HG03432 (cell line): Measurements from ENCODE around the gene TIMM8B.
"Not testable (repeated sequence)": the region's sequence is repeated elsewhere in the genome, so short reads cannot be mapped to it uniquely, and the experiment has no call there.

Source experiments
- ATAC-seq: cut with Tn5 transposase; IDR thresholded peaks from one replicate; pipeline ENCODE4 v1.9.1; 2021; ENCODE audit warnings: mild to moderate bottlenecking, moderate library complexity; ENCODE audit not compliant: unreplicated experiment

The TIMM8B gene

GRCh38 chr11:112086422-112087191 lies at the start of gene TIMM8B, which contains the start of gene SDHD:
TIMM8B (minus strand) TSS chr11:112086756; CDS start chr11:112086723, 33 bp downstream.
SDHD (plus strand) TSS chr11:112086873; CDS start chr11:112086908, 35 bp downstream.
- peak; percentile 89 for ATAC-seq

GRCh38 chr11:112134473-112134872 lies 47.9 kb upstream of the TIMM8B start:
- no peak for ATAC-seq

GRCh38 chr11:112132737-112133136 lies 46.2 kb upstream of the TIMM8B start:
- no peak for ATAC-seq

GRCh38 chr11:112129656-112130055 lies 43.1 kb upstream of the TIMM8B start:
- no peak for ATAC-seq

GRCh38 chr11:112128483-112129121 lies 42.0 kb upstream of the TIMM8B start:
- no peak for ATAC-seq

- no peak for ATAC-seq
Observed at GRCh38 chr11:112127056-112127455, 40.5 kb upstream of the TIMM8B start.

- no peak for ATAC-seq
Observed at GRCh38 chr11:112123129-112123528, 36.6 kb upstream of the TIMM8B start.

GRCh38 chr11:112121981-112122615 lies 35.5 kb upstream of the TIMM8B start:
- ATAC-seq: no peak

GRCh38 chr11:112118176-112118575 lies 31.6 kb upstream of the TIMM8B start:
- ATAC-seq: no peak

- ATAC-seq: no peak
Observed at GRCh38 chr11:112115386-112115785, 28.8 kb upstream of the TIMM8B start.

GRCh38 chr11:112114460-112114859 lies 27.9 kb upstream of the TIMM8B start:
- no peak for ATAC-seq

GRCh38 chr11:112113539-112114457 lies 27.2 kb upstream of the TIMM8B start:
- ATAC-seq: no peak

- ATAC-seq: no peak
Observed at GRCh38 chr11:112106070-112106469, 19.5 kb upstream of the TIMM8B start.

GRCh38 chr11:112103446-112103845 lies 16.9 kb upstream of the TIMM8B start:
- ATAC-seq: no peak

GRCh38 chr11:112100462-112100861 lies 13.9 kb upstream of the TIMM8B start:
- no peak for ATAC-seq

- no peak for ATAC-seq
Observed at GRCh38 chr11:112097734-112098528, 11.4 kb upstream of the TIMM8B start.

- ATAC-seq: no peak
Observed at GRCh38 chr11:112096194-112096593, 9.6 kb upstream of the TIMM8B start.

- not testable (repeated sequence) for ATAC-seq
Observed at GRCh38 chr11:112095302-112095701, 8.7 kb upstream of the TIMM8B start.

GRCh38 chr11:112087212-112087611 lies 656 bp upstream of the TIMM8B start:
- ATAC-seq: no peak
